GM21619 (cell line): ENCODE data around the gene OR1F1.
"Not testable (repeated sequence)": the region's sequence is repeated elsewhere in the genome, so short reads cannot be mapped to it uniquely, and the experiment has no call there.

Source experiments
- ATAC-seq: cut with Tn5 transposase; IDR thresholded peaks from one replicate; pipeline ENCODE4 v1.9.1; 2021; ENCODE audit not compliant: unreplicated experiment

OR1F1 gene

GRCh38 chr16:3187798-3188674, at the start of gene OR1F1:
TSS of gene OR1F1 (plus strand) at chr16:3188204.
- no peak for ATAC-seq

GRCh38 chr16:3138342-3138741, 49.7 kb upstream of the OR1F1 start:
- no peak for ATAC-seq

GRCh38 chr16:3138823-3139426, 49.1 kb upstream of the OR1F1 start:
- no peak for ATAC-seq

GRCh38 chr16:3139561-3139960, 48.4 kb upstream of the OR1F1 start:
- ATAC-seq = not testable (repeated sequence)

GRCh38 chr16:3140603-3141427, 47.2 kb upstream of the OR1F1 start:
- ATAC-seq = no peak

- ATAC-seq = no peak
Measured at GRCh38 chr16:3141781-3142311, 46.2 kb upstream of the OR1F1 start.

- no peak for ATAC-seq
Measured at GRCh38 chr16:3142327-3142726, 45.7 kb upstream of the OR1F1 start.

GRCh38 chr16:3142770-3143169, 45.2 kb upstream of the OR1F1 start:
- no peak for ATAC-seq

- ATAC-seq = no peak
Measured at GRCh38 chr16:3143189-3143588, 44.8 kb upstream of the OR1F1 start.

GRCh38 chr16:3143598-3144320, 44.2 kb upstream of the OR1F1 start:
- ATAC-seq = no peak

- no peak for ATAC-seq
Measured at GRCh38 chr16:3144321-3144983, 43.6 kb upstream of the OR1F1 start.

- ATAC-seq = no peak
Measured at GRCh38 chr16:3145151-3145550, 42.9 kb upstream of the OR1F1 start.

- no peak for ATAC-seq
Measured at GRCh38 chr16:3145660-3146059, 42.3 kb upstream of the OR1F1 start.

GRCh38 chr16:3147046-3147756, 40.8 kb upstream of the OR1F1 start:
- ATAC-seq = no peak

- ATAC-seq = no peak
Measured at GRCh38 chr16:3147757-3148104, 40.3 kb upstream of the OR1F1 start.

- no peak for ATAC-seq
Measured at GRCh38 chr16:3148256-3149192, 39.5 kb upstream of the OR1F1 start.

GRCh38 chr16:3149193-3149530, 38.8 kb upstream of the OR1F1 start:
- ATAC-seq = no peak

GRCh38 chr16:3149630-3150345, 38.2 kb upstream of the OR1F1 start:
- ATAC-seq = no peak
